ENCODE results near the gene LPCAT1. TPM values are rescaled to one million over a fixed set of nuclear protein-coding genes. Genes with fewer than 3 reads are reported as not detected.

Gene LPCAT1
- total and polyA plus RNA-seq, 3 donors from 2014 or later, result 21.1 to 27.1 (median 23.9) TPM

DNA sequence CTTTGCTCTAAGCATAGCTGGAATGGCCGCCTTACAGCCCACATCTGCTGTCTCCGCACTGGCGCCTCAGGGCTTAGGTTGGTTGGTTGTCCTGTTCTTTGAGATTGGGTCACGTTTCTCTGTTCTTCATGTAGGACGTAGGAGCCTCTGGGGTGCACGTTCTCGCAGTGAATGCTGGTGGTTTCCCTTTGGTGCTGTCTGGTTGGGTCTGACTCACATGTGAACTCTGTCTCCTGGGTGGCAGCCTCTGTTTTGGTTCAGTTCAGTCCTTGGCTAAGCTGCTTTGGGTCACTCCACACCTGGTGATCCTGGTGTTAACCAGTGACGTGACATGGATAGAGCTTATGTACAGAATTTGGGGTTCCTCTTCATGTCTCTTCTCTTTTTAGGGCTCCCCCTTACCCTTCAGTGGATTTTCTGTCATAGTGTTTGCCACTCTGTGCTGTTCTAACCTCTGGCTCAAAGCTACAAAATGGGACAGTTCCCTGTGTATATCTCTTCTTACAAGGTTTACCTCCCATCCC lies 12.6 kb upstream of the LPCAT1 start:
- TF ChIP-seq POLR2A (IDR thresholded peaks at IDR 0.05) (no peak), CTCF (IDR thresholded peaks at IDR 0.05) (no peak)
- H3K9me3 ChIP-seq, result no peaks in the 10 kb centered on the region
- H3K4me1 ChIP-seq, result no peaks in the 10 kb centered on the region
- H3K27me3 ChIP-seq, result no peaks in the 10 kb centered on the region
- H3K4me3 ChIP-seq, result no peak overlapping the region
- peak; percentile 22 for DNase-seq
- WGBS, 2 donors, result 67 to 73% methylated on average over 8 of the region's 8 CpGs
- no peak overlapping the region for H3K27ac ChIP-seq
- intact Hi-C loops (cut with DNase I; ENCODE audit: low total_unique reads), result no loop called here
- H3K36me3 ChIP-seq (ENCODE audit: low read depth, missing control alignments), result no peaks in the 10 kb centered on the region

GRCh38 chr5:1535646-1536045 lies 11.9 kb upstream of the LPCAT1 start:
- Histone ChIP-seq H3K4me3 (no peak overlapping the region), H3K9me3 (no peaks in the 10 kb centered on the region), H3K4me1 (no peaks in the 10 kb centered on the region), H3K36me3 (ENCODE audit: low read depth, missing control alignments) (no peaks in the 10 kb centered on the region), H3K27ac (no peak overlapping the region), H3K27me3 (no peaks in the 10 kb centered on the region)
- WGBS, 2 donors, result 77 to 95% methylated on average over 3 of the region's 3 CpGs
- TF ChIP-seq CTCF (IDR thresholded peaks at IDR 0.05) (no peak), POLR2A (IDR thresholded peaks at IDR 0.05) (no peak)
- intact Hi-C loops (cut with DNase I; ENCODE audit: low total_unique reads), result no loop called here
- DNase-seq, result no peak

GRCh38 chr5:1532384-1532783 lies 8.6 kb upstream of the LPCAT1 start:
- no peak for DNase-seq
- Histone ChIP-seq H3K36me3 (ENCODE audit: low read depth, missing control alignments) (no peaks in the 10 kb centered on the region), H3K27me3 (no peaks in the 10 kb centered on the region), H3K9me3 (no peaks in the 10 kb centered on the region), H3K4me1 (no peaks in the 10 kb centered on the region), H3K4me3 (no peak overlapping the region), H3K27ac (no peak overlapping the region)
- TF ChIP-seq CTCF (IDR thresholded peaks at IDR 0.05) (no peak), POLR2A (IDR thresholded peaks at IDR 0.05) (no peak)
- intact Hi-C loops (cut with DNase I; ENCODE audit: low total_unique reads), result no loop called here
- WGBS, 2 donors, result 75 to 82% methylated on average over 1 of the region's 1 CpG

- Histone ChIP-seq H3K27me3 (no peaks in the 10 kb centered on the region), H3K36me3 (ENCODE audit: low read depth, missing control alignments) (no peaks in the 10 kb centered on the region), H3K27ac (no peak overlapping the region), H3K4me1 (peaks cover under 1% of the 10 kb centered on the region), H3K4me3 (no peak overlapping the region), H3K9me3 (no peaks in the 10 kb centered on the region)
- TF ChIP-seq POLR2A (IDR thresholded peaks at IDR 0.05) (no peak), CTCF (IDR thresholded peaks at IDR 0.05) (no peak)
- no peak for DNase-seq
- WGBS, 2 donors, result 94 to 96% methylated on average over 3 of the region's 3 CpGs
- intact Hi-C loops (cut with DNase I; ENCODE audit: low total_unique reads), result no loop called here
Measured at GRCh38 chr5:1529498-1529897, 5.7 kb upstream of the LPCAT1 start.

GRCh38 chr5:1527533-1528205 lies 3.9 kb upstream of the LPCAT1 start:
- H3K4me1 ChIP-seq, result peaks cover 6% of the 10 kb centered on the region
- intact Hi-C loops (cut with DNase I; ENCODE audit: low total_unique reads), result no loop called here
- no peak overlapping the region for H3K4me3 ChIP-seq
- H3K27ac ChIP-seq, result no peak overlapping the region
- TF ChIP-seq CTCF (IDR thresholded peaks at IDR 0.05) (no peak), POLR2A (IDR thresholded peaks at IDR 0.05) (no peak)
- H3K27me3 ChIP-seq, result no peaks in the 10 kb centered on the region
- WGBS, 2 donors, result 80 to 83% methylated on average over 12 of the region's 12 CpGs
- H3K9me3 ChIP-seq, result no peaks in the 10 kb centered on the region
- no peaks in the 10 kb centered on the region for H3K36me3 ChIP-seq (ENCODE audit: low read depth, missing control alignments)
- peak; percentile 4 for DNase-seq

Data from testis (tissue), 3 donors.